Prostate gland (tissue), 2 donors: Measurements from ENCODE around the gene MAP4.

Source experiments
- CTCF ChIP-seq, 4 experiments: fragments of 200-600 bp in 2 of 4; fragments of 450-650 bp in 2 of 4; sonication (generic) in 2 of 4; IDR thresholded peaks; 1 replicate in 3 of 4; 2 replicates in 1 of 4; pipeline ENCODE4 v1.5.1; 2016 to 2019; ENCODE audit warnings: antibody characterized with exemption in 4 of 4, mild to moderate bottlenecking in 2 of 4, moderate library complexity in 2 of 4
- POLR2AphosphoS5 ChIP-seq: sonication (generic); formaldehyde crosslinking; IDR thresholded peaks from one replicate; pipeline ENCODE4 v1.6.1; 2017; ENCODE audit warnings: antibody characterized with exemption

- TF ChIP-seq CTCF (IDR thresholded peaks at IDR 0.05) (no peak), POLR2AphosphoS5 (no peak)
Measured at GRCh38 chr3:47950453-47951169, 65.6 kb downstream of the MAP4 start.
